ENCODE results near the gene CACNA2D4. TPM values are rescaled to one million over a fixed set of nuclear protein-coding genes. Genes with fewer than 3 reads are reported as not detected.

Gene CACNA2D4
- total and polyA plus RNA-seq, 5 donors: 1.0 to 3.0 (median 1.4) TPM

DNA sequence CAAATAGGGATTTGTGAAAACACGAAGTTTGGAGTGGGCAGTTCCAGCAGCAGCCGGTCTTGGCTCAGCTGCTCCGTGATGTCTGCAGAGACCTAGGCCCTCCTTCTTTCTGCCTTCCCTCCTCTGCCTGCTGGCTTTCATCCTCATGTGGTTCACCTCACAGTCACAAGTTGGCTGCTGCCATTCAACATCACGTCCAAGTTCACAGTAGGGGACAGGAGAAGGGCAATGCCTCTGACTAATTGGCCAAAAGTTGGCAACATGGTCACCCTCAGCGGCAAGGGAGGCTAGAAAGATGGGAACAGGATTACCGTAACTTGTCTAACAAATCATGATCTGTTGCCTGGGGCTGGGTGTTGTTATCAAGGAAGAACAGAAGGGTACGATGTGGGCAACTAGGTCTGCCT is 7.8 kb upstream of the CACNA2D4 start:
- intact Hi-C loops (cut with DNase I): no loop called here
- 65% methylated on average over 7 of the region's 7 CpGs for WGBS
- no peak overlapping the region for H3K4me3 ChIP-seq (ENCODE audit: low read length)
- H3K9me3 ChIP-seq (ENCODE audit: control insufficient read depth, low read length): no peaks in the 10 kb centered on the region
- DNase-seq (no peak), ATAC-seq (peak; percentile 9 to 20)
- H3K4me1 ChIP-seq (ENCODE audit: control insufficient read depth, insufficient read depth, low read length): peaks cover 8% of the 10 kb centered on the region
- H3K27me3 ChIP-seq (ENCODE audit: control insufficient read depth, insufficient read depth): no peaks in the 10 kb centered on the region
- no peak overlapping the region for H3K27ac ChIP-seq (ENCODE audit: low read length)

DNA sequence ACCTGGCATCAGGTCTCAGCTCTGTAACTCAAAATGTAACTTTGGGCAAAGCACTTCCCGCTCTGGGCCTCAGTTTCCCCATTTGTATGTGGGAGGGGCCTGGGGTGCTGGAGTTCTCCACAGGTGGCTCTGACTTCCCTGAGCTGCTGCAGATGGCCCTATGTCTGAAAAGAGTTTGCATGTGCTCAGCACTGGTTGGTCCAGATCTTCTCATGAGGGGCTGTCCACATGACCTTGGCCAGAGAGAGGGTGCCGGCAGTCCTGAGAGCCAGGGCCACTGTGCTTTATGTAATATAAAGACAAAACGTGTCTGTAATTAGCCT is 7.2 kb upstream of the CACNA2D4 start:
- H3K27ac ChIP-seq (ENCODE audit: low read length): no peak overlapping the region
- no peaks in the 10 kb centered on the region for H3K27me3 ChIP-seq (ENCODE audit: control insufficient read depth, insufficient read depth)
- intact Hi-C loops (cut with DNase I): no loop called here
- WGBS: 64% methylated on average over 3 of the region's 3 CpGs
- DNase-seq (no peak), ATAC-seq (no peak)
- no peaks in the 10 kb centered on the region for H3K9me3 ChIP-seq (ENCODE audit: control insufficient read depth, low read length)
- no peak overlapping the region for H3K4me3 ChIP-seq (ENCODE audit: low read length)
- peaks cover 8% of the 10 kb centered on the region for H3K4me1 ChIP-seq (ENCODE audit: control insufficient read depth, insufficient read depth, low read length)

DNA sequence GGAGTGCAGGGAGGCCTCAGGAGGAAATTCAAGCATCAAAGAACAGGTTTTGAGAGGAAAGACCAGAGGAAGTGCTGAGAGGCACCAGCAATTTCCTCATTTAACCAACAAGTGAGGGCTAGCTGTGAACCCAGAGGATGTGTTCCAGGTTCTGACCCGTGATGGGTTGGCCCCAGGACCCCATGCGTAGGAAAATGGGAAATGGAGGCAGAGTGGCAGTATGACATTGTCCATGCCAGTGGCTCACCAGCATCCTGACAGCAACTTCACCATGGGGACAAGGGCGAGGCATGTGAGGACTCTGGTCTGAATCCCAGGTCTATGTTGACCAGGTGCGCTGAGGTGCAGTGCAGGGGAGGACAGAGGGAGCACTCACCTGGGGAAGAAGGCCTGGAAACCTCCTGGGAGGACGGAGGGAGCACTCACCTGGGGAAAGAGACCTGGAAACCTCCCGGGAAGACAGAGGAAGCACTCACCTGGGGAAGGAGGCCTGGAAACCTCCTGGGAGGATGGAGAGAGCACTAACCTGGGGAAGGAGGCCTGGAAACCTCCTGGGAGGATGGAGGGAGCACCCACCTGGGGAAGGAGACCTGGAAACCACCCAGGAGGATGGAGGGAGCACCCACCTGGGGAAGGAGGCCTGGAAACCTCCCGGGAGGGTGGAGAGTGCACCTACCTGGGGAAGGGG is 6.7 kb upstream of the CACNA2D4 start:
- H3K4me3 ChIP-seq (ENCODE audit: low read length): no peak overlapping the region
- intact Hi-C loops (cut with DNase I): no loop called here
- H3K4me1 ChIP-seq (ENCODE audit: control insufficient read depth, insufficient read depth, low read length): peaks cover 8% of the 10 kb centered on the region

GRCh38 chr12:1922985-1923384 is 4.5 kb upstream of the CACNA2D4 start:
- ATAC-seq (no peak), DNase-seq (no peak)
- Histone ChIP-seq H3K27ac (ENCODE audit: low read length) (no peak overlapping the region), H3K4me1 (ENCODE audit: control insufficient read depth, insufficient read depth, low read length) (peaks cover 8% of the 10 kb centered on the region), H3K4me3 (ENCODE audit: low read length) (no peak overlapping the region), H3K9me3 (ENCODE audit: control insufficient read depth, low read length) (no peaks in the 10 kb centered on the region), H3K27me3 (ENCODE audit: control insufficient read depth, insufficient read depth) (no peaks in the 10 kb centered on the region)
- intact Hi-C loops (cut with DNase I): no loop called here
- WGBS: 93% methylated on average over 12 of the region's 12 CpGs

More for the DNA sequence above, 6.7 kb upstream of the CACNA2D4 start:
- no peaks in the 10 kb centered on the region for H3K27me3 ChIP-seq (ENCODE audit: control insufficient read depth, insufficient read depth)
- no peak overlapping the region for H3K27ac ChIP-seq (ENCODE audit: low read length)
- WGBS: 72% methylated on average over 7 of the region's 7 CpGs
- no peak for DNase-seq
- no peaks in the 10 kb centered on the region for H3K9me3 ChIP-seq (ENCODE audit: control insufficient read depth, low read length)
- ATAC-seq: no peak

GRCh38 chr12:1922075-1922709 is 3.7 kb upstream of the CACNA2D4 start:
- Histone ChIP-seq H3K9me3 (ENCODE audit: control insufficient read depth, low read length) (no peaks in the 10 kb centered on the region), H3K4me1 (ENCODE audit: control insufficient read depth, insufficient read depth, low read length) (peaks cover 6% of the 10 kb centered on the region), H3K27me3 (ENCODE audit: control insufficient read depth, insufficient read depth) (no peaks in the 10 kb centered on the region), H3K4me3 (ENCODE audit: low read length) (no peak overlapping the region), H3K27ac (ENCODE audit: low read length) (no peak overlapping the region)
- ATAC-seq: peak in 1 of 2 donors; percentile 6
- 77% methylated on average over 40 of the region's 40 CpGs for WGBS
- peak in 2 of 3 donors; percentile 40 to 52 for DNase-seq
- intact Hi-C loops (cut with DNase I): no loop called here

DNA sequence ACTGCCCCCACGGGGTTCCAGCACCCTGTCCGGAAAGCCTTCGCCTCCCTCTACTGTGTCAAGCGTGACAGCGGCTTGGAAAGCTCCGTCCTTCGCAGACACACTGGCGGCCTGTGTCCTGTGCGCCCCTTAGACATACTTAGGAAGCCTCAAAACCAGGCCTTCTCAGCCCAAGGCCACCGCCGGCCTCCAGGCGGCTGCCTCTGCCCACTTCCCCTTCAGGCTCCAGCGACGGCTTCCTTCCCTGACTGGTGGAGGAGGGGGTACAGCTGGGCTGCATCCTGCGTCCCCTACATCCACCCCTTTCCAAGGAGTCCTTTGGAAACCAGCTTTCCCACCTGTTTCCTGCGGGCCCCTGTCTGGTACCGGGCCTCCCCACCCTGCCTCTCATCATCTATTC is 2.5 kb upstream of the CACNA2D4 start:
- H3K27me3 ChIP-seq (ENCODE audit: control insufficient read depth, insufficient read depth): no peaks in the 10 kb centered on the region
- no peaks in the 10 kb centered on the region for H3K9me3 ChIP-seq (ENCODE audit: control insufficient read depth, low read length)
- 76% methylated on average over 17 of the region's 17 CpGs for WGBS
- intact Hi-C loops (cut with DNase I): no loop called here
- no peak overlapping the region for H3K4me3 ChIP-seq (ENCODE audit: low read length)
- ATAC-seq: no peak
- H3K4me1 ChIP-seq (ENCODE audit: control insufficient read depth, insufficient read depth, low read length): peaks cover 6% of the 10 kb centered on the region
- no peak overlapping the region for H3K27ac ChIP-seq (ENCODE audit: low read length)
- DNase-seq: peak in 2 of 3 donors; percentile 74 to 79

- 92% methylated on average over 13 of the region's 13 CpGs for WGBS
- H3K4me1 ChIP-seq (ENCODE audit: control insufficient read depth, insufficient read depth, low read length): peaks cover 6% of the 10 kb centered on the region
- DNase-seq (no peak), ATAC-seq (no peak)
- no peaks in the 10 kb centered on the region for H3K9me3 ChIP-seq (ENCODE audit: control insufficient read depth, low read length)
- H3K27me3 ChIP-seq (ENCODE audit: control insufficient read depth, insufficient read depth): no peaks in the 10 kb centered on the region
- no peak overlapping the region for H3K27ac ChIP-seq (ENCODE audit: low read length)
- no peak overlapping the region for H3K4me3 ChIP-seq (ENCODE audit: low read length)
- intact Hi-C loops (cut with DNase I): no loop called here
These were observed 2.0 kb upstream of the CACNA2D4 start for GRCh38 chr12:1920436-1920835.

- no peaks in the 10 kb centered on the region for H3K9me3 ChIP-seq (ENCODE audit: control insufficient read depth, low read length)
- no peaks in the 10 kb centered on the region for H3K27me3 ChIP-seq (ENCODE audit: control insufficient read depth, insufficient read depth)
- intact Hi-C loops (cut with DNase I): no loop called here
- H3K27ac ChIP-seq (ENCODE audit: low read length): no peak overlapping the region
- DNase-seq (no peak), ATAC-seq (no peak)
- 88% methylated on average over 3 of the region's 3 CpGs for WGBS
- peaks cover 5% of the 10 kb centered on the region for H3K4me1 ChIP-seq (ENCODE audit: control insufficient read depth, insufficient read depth, low read length)
- no peak overlapping the region for H3K4me3 ChIP-seq (ENCODE audit: low read length)
These were observed 1.3 kb upstream of the CACNA2D4 start for GRCh38 chr12:1919763-1920162.

GRCh38 chr12:1919284-1919683 is 832 bp upstream of the CACNA2D4 start:
- Histone ChIP-seq H3K9me3 (ENCODE audit: control insufficient read depth, low read length) (no peaks in the 10 kb centered on the region), H3K4me3 (ENCODE audit: low read length) (no peak overlapping the region), H3K27me3 (ENCODE audit: control insufficient read depth, insufficient read depth) (no peaks in the 10 kb centered on the region), H3K4me1 (ENCODE audit: control insufficient read depth, insufficient read depth, low read length) (peaks cover 5% of the 10 kb centered on the region), H3K27ac (ENCODE audit: low read length) (no peak overlapping the region)
- ATAC-seq: no peak
- intact Hi-C loops (cut with DNase I): no loop called here
- no peak for DNase-seq
- 91% methylated on average over 5 of the region's 5 CpGs for WGBS

DNA sequence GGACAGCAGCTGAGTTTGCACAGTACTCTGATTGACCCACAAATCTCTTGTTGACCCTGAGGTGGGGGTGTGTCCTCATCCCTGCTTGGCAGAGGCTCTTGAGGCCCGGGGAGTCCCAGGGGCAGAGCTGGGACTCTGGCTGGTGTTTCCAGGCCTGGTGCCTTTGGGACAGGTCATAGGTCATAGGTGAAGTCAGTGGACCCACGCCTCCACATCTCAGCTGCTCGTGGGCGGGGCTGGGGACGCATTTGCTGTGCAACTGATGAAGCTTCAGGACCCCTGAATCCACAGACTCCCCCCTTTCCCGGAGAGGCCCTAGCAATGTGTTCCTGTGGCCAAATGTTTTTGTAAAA is 408 bp upstream of the CACNA2D4 start:
- intact Hi-C loops (cut with DNase I): no loop called here
- ATAC-seq (no peak), DNase-seq (peak in 1 of 3 donors; percentile 49)

DNA sequence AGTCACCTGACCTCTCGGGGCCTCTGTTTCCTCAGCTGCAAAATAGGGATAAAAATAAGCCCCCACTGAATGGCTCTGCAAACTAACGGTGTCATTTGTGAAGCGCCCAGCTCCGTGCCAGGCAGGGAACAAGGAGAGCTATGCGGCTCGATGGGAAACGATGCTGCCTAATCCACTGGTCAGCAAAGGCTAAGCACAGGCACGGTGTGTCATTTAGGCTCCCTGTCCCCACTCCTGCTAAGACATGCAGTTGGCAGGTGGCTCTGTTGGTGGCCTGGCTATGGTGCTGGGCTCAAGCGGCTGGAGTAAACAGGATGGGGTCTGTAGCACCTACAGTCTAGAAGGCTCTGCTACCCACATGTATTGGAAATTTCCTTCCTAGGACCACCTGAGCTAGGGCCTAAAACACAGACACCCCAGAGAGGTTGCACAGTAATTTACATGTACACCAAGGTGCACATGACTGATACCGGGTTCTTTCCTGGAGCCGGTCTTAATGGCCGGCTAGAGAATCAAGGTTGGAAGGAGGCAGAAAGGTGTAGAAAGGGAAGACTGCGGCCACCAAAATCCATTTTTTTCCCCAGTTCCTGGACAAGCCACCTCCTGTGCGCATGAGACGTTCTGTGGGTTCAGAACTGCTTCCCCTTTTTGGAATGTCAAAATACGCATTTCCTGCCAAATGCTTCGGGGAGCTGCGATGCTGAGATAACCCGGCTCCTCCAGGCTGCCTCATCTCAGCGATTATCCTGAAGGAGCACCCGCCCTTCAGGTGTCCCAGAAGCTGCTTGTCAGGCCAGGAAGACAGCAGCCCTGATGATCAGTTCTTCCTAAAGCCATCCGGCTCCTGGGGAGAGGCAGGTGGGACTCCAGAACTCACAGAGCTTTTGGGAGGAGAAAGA is 1.0 kb downstream of the CACNA2D4 start:
- Histone ChIP-seq H3K4me1 (ENCODE audit: control insufficient read depth, insufficient read depth, low read length) (peaks cover 5% of the 10 kb centered on the region), H3K9me3 (ENCODE audit: control insufficient read depth, low read length) (no peaks in the 10 kb centered on the region), H3K27ac (ENCODE audit: low read length) (no peak overlapping the region), H3K4me3 (ENCODE audit: low read length) (no peak overlapping the region), H3K27me3 (ENCODE audit: control insufficient read depth, insufficient read depth) (no peaks in the 10 kb centered on the region)
- DNase-seq (peak in 2 of 3 donors; percentile 40 to 43), ATAC-seq (peak in 1 of 2 donors; percentile 2)
- intact Hi-C loops (cut with DNase I): no loop called here
- 50% methylated on average over 22 of the region's 22 CpGs for WGBS

More for the DNA sequence above, 408 bp upstream of the CACNA2D4 start:
- peaks cover 5% of the 10 kb centered on the region for H3K4me1 ChIP-seq (ENCODE audit: control insufficient read depth, insufficient read depth, low read length)
- H3K27me3 ChIP-seq (ENCODE audit: control insufficient read depth, insufficient read depth): no peaks in the 10 kb centered on the region
- no peak overlapping the region for H3K27ac ChIP-seq (ENCODE audit: low read length)
- WGBS: 73% methylated on average over 6 of the region's 6 CpGs
- H3K4me3 ChIP-seq (ENCODE audit: low read length): no peak overlapping the region
- H3K9me3 ChIP-seq (ENCODE audit: control insufficient read depth, low read length): no peaks in the 10 kb centered on the region

Data from right cardiac atrium (tissue), 5 donors.